ENCODE measurements around the gene AGAP5.
"Not testable (repeated sequence)": the region's sequence is repeated elsewhere in the genome, so short reads cannot be mapped to it uniquely, and the experiment has no call there.

The AGAP5 gene

DNA sequence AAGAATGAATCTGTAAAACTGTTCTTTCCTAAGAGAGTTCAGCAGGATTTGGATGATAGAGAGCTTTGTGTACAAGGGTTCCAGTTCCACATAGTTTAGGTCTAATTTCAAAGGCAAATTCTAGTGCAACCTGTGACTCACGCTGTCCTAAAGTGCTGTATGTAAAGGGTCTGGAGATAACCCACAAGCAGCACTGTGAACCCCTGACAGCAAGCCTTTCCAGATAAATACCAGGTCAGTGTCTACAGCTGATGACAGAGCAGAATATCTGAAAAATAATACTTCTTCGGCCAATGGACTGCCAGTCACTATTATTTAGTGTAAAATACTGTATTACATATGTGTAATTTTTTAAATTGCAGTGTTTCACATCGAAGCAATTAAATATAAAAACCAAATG is 16.0 kb upstream of the AGAP5 start:
- not testable (repeated sequence) for DNase-seq

DNA sequence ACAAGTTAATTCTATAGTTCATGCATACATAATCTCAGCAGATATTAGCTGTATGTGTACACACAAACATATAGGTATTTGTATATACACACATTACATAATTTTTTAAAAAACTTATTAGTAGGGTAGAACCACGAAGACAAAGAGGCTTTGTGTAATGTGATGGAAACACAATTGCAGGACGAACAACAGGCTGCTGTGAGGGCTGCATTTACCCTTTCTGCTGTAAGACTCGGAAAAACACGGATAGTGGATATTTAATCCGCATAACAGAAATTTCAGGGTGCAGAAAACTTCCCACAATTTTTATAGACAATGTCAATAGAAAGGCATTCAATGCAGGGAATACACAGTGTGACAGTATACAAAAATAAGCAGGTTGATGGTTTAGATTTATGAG is 13.8 kb upstream of the AGAP5 start:
- DNase-seq, result not testable (repeated sequence)

DNA sequence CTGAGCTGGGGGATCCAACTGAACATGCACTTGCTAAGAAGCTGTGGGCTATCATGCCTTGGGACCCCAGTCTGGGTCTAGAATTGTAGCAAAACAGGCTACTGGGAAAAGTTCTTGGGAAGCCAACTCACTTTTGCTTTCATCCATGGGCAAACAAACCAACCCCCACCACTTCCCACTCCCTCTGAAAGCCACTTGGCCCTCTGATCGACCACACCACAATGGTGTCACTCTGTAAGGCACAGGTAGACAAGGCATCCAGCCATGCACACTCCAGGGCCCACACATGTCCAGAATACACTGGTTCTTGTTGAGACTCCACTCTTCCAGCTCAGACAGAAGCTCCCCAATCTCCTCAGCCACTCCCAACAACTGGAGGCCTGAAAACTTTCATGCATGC is 10.2 kb upstream of the AGAP5 start:
- not testable (repeated sequence) for DNase-seq

DNA sequence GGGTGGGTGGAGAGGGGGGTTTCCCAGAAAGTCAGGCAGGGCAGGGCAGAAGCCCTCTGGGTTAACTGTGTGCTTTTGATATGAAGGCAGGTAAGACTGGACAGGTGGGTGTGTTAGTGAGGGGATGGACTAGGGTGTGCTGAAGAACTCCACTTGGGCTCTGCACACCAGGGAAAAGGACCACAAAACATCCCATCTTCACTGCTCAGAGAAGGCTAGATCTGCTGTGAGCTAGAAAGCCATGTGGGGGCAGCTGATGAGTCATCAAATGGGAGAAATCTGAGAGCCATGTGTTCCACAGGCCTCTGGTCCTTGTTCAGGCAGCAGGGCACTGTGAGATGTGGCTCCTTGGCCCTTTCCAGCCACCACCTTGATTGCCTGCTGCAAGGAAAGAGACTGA is 9.7 kb upstream of the AGAP5 start:
- not testable (repeated sequence) for DNase-seq

DNA sequence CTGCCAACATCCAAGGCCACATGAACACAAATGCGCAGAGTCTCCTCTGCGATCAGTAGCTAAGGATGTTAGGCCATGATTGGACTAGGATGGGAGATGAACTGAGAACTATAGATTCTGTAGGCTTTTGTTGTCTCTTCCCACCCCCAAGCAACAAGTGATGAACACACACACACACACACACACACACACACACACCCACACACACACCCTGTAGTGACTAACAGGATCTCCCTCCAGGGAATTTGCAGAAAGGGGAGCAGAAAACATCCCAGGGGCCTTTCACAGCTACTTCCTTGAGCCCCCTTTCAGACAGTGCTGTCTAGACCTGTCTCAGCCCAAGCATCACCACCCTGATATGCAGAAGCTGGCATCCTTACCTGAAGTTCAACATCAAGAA is 8.6 kb upstream of the AGAP5 start:
- DNase-seq, result not testable (repeated sequence)

DNA sequence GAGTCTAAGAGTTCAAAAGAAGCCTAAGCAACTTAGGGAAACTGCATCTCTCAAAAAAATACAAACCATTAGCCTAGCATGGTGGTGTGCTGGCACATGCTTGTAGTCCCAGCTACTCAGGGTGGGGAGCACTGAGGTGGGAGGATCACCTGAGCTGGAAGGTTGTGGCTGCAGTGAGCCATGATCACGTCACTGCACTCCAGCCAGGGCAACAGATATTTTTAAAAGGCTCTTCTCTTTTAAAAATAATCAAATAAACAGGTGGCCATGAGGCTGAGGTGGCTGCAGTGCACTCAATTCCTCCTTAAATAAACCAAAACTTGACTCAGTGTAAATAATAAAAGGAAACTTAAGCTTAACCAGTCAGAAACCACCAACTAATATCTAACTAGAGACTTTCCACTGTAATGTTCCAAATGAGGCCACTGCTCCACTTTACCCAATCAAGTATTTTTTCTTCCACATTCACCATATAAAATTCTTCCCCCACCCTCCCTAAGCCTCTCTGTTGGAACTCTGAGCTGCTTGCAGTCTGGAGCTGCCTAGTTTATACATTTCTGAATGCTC is 7.7 kb upstream of the AGAP5 start:
- DNase-seq, result not testable (repeated sequence)

DNA sequence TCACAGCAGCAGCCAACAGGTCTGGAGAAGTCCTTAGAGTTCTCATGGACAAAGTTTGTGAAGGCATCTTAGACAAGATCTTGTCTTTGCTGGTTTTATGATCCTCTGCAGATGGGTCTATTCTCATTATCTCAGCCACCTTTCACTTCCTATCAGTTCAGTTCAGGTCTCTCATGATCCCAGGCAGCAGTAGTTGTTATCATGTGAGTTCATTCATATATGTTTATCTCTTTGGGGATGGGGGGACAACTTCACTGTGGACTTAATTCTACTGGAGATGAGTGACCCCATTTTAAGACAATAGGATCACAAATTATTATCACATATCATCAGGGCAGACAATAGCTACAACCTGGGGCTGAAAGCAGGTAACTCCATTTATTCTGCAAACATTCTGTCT is 6.0 kb upstream of the AGAP5 start:
- DNase-seq, result not testable (repeated sequence)

DNA sequence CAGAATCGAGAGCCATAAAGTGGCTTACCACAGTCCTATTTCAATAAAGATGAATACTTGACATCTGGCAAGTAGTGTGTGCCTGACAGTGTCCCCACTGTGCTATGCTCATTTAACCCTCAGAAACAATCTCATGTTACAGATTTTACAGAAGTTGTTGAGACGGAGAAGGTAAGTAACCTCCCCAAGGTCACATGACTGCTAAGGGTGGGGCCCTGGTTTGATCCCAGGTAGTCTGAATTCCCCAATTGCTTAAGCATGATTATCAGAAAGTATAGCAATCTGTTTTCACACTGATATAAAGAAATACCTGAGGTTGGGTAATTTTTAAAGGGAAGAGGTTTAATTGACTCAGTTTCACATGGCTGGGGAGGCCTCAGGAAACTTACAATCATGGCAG is 910 bp upstream of the AGAP5 start:
- not testable (repeated sequence) for DNase-seq

DNA sequence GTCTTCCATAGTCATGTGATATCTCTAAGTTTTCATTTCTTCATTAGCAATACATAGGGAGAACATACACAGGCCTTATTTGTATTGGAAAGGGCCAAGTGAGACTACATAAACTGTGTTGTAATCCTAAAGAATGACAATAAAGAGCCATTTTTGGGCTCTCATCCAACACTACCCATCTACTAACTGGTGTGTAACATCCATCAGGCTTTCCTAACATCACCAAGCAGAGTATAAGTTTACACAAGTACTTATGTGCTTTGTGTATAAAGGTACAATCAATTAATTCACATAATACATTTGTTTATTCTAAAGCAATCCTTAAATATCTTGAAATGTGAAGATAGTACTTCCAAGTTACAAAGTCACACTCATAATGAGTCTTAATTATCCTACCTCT is 2.6 kb downstream of the AGAP5 start:
- DNase-seq, result not testable (repeated sequence)

DNA sequence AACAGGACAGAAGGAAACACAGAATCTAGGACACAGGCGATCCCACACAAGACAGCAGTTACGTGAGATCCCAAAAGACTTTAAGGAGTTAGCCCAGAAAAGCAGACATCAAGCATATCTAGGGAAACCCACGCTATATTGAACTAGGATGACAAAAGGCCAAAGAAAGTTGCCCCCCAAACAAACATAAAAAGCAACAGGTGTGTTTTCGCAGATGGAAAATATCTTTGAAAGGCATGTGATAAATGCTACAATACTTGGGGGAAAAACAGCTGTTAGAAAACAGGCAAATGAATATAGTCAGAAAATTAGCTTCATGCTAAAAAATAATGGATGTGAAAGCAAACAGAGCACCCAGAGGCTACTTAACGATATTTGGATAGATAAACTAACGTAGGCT is 7.2 kb downstream of the AGAP5 start:
- not testable (repeated sequence) for DNase-seq

DNA sequence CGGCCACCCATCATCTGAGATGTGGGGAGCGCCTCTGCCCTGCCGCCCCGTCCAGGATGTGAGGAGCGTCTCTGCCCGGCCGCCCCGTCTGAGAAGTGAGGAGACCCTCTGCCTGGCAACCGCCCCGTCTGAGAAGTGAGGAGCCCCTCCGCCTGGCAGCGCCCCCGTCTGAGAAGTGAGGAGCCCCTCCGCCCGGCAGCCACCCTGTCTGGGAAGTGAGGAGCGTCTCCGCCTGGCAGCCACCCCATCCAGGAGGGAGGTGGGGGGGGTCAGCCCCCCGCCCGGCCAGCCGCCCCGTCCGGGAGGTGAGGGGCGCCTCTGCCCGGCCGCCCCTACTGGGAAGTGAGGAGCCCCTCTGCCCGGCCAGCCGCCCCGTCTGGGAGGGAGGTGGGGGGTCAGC is 8.3 kb downstream of the AGAP5 start:
- DNase-seq, result not testable (repeated sequence)

DNA sequence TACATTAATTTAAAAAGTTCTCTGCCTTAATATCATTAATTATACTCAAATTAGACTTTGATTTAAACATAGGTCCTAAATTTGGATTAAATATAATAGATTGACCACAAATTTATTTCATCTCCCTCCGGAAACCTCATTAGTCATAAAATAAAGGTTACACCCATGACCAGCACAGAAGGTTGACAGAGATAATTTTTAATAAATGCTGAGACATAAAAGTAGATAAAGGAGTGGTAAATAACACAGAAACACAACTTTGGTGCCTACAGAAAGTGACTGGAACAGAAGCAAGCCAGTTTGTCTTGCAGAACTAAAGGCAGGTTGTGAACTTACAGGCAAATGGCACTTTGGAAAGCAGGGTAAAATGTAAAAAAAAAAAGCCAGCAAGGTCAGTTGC is 10.3 kb downstream of the AGAP5 start:
- DNase-seq, result not testable (repeated sequence)

DNA sequence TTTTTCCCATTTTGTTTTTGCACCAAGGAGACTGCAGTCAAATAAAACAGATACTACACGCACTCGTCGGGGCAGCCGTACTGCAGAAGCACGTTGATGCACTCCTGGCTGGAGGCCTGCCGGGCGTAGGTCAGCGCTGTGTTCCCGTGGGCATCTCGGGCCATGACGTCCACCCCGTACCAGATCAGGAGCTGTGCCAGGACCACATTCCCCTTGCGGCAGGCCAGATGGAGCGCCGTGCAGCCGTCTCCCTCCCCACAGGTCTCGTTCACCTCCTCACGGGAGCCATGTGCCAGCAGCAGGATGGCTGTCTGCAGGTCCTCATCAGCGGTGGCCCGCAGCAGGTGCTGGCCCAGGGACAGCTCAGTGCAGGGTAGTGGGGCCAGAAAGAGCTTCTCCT is 23.4 kb downstream of the AGAP5 start:
- not testable (repeated sequence) for DNase-seq

DNA sequence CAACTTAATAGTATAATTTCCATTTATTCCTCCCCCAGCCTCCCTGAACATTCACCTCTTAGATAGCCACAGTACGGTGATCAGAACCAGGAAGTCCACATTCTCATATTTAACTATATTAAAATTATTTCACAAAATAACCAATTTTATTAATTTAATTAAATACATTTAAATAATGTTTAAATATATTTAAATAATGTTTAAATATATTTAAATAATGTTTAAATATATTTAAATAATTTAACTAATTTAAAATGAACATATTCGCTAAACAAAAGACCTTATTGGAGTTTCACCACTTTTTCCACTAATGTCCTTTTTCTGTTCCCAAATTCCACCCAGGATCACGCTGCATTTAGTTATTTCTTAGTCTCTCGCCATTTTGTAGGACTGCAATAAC is 29.5 kb downstream of the AGAP5 start:
- not testable (repeated sequence) for DNase-seq

DNA sequence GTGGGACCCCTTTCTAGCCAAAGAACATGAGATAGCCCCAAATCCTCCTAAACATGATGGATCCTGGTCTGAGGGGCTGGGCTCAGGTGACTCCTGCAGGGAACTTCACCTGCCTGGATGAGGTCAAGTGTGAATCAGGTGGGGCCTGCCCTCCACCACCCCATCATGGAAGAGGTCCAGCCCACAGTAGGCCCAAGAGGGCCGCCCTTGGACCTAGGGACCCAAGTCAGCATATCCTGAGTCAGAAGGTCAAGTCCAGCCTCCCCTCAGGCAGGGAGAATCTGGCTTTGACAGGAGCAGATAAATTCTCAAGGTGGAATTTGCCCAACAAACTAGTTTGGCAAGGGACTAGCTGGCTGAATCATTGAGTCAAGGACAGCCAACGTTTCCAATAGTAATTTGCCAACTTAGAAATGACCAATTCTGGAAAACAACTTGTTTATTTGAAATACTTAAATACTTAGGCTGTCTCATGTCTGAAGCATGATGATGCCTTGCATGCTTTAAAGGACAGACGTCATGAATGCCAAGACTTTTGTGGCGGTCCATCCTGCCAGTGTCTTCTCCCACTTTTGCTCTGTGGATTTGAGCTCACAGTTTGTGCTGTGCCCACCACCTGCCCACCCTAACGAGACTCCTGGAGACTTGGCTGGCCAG is 31.6 kb downstream of the AGAP5 start:
- DNase-seq, result not testable (repeated sequence)

DNA sequence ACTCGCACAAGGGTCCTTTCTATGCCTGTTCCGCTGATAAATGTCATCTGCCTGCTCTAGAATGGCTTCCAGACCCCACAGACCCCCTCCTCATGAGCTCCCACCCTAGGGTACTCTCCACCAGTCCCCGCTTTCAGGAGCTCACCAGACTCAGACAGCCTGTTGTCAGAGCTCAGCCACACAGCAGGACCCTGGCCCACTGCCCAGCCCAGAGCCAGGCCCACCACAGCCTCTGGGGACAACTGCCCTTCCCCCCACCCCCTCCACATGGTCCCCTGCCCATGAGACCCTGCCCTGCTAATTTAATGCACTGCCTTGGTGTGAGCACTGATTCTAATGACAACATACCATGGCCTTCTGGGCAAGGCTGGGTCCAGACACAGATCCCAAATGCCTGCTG is 32.3 kb downstream of the AGAP5 start:
- not testable (repeated sequence) for DNase-seq

DNA sequence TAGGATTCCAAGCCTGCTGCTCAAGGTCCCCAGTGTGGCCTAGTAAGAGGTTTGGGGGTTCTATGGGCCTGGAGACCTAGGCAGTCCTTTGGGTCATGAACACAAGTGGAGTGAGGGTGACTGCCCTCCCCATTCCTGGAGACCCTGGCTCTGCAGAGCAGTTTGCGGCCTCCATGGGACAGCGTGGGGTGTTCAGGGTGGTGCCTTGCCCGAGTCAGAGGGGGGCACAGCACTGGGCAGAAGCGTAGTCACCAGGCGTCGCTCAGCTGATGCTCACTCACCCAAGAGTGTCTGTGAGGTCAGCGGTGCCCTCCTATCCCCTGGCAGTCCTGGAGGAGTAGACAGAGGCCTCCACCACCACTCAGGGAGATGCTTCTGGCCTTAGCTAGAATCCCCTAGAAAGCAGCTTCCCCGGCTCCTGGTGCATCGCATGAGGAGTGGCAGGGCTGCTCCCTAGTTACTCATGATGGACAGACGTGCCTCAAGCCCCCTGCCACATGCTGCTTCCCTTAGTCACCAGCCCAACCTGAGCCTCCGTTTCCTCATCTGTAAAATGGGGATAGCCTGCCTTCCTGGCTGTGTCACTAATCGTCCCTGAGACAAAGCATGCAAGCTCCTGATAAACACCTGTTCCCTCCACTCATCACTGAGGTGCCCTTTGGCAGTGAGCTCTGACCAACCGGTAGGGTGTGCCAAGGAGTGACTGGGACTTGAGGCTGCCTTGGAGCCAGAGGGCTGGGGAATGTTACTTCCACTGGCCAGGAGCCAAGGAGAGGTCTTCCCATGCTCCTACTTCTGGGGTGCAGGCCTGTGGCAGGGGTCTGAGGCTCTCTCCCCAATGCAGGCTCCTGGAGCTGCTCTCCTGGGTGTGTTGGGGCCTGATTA is 33.5 kb downstream of the AGAP5 start:
- not testable (repeated sequence) for DNase-seq

DNA sequence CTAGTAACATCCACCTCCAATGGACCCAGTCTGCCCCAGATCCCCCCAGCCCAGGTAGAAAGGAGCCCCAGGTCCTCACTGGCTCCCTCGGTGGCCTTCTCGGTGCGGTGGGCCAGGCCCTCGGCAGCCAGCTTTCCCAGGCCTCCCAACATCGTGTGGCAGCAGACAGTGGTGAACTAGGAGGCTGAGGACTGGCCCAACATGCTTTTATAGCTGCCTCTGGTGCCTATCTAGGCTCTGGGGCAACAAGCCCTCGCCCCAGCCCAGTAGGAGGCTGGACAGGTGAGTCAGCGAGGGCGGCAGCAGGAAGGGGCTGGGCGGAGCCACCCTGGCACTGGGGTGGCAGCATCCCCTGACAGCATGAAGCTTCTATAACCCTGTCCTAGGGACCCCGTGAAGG is 34.3 kb downstream of the AGAP5 start:
- not testable (repeated sequence) for DNase-seq

DNA sequence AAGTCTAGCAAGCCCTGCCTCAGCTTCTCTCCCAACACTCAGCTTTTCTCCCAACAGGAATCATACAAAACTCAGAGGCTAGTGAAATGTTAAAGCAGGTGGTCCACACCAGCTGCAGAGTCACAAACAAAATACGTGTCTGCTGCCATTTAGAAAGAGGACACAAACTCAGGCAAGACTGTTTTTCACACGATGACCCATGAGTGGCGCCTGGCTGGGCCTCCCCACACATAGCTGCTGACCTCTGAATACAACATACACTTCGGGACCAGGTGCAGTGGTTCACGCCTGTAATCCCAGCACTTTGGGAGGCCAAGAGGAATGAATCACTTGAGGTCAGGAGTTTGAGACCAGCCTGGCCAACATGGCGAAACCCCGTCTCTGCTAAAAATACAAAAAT is 35.2 kb downstream of the AGAP5 start:
- not testable (repeated sequence) for DNase-seq

DNA sequence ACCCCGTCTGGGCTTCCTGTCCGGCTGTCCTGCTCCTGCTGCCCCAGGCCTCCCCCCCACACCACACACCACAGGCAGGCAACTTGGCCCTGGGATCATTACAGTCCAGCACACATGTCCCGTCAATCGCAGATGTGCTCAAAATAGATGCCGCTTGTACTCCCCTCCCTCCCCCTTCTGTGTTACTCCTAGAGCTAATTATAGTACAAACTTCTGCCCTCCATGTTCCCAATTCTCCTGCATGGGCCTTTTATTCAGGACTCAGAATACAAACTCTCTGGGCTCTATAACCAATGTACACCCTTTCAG is 42.0 kb downstream of the AGAP5 start, which contains the start of gene SYNPO2L:
Gene SYNPO2L, minus strand, starts transcription at position 40 of the 309 bp plus-strand sequence. CDS start 107 bp downstream, outside the sequence.
- DNase-seq, result no peak

DNA sequence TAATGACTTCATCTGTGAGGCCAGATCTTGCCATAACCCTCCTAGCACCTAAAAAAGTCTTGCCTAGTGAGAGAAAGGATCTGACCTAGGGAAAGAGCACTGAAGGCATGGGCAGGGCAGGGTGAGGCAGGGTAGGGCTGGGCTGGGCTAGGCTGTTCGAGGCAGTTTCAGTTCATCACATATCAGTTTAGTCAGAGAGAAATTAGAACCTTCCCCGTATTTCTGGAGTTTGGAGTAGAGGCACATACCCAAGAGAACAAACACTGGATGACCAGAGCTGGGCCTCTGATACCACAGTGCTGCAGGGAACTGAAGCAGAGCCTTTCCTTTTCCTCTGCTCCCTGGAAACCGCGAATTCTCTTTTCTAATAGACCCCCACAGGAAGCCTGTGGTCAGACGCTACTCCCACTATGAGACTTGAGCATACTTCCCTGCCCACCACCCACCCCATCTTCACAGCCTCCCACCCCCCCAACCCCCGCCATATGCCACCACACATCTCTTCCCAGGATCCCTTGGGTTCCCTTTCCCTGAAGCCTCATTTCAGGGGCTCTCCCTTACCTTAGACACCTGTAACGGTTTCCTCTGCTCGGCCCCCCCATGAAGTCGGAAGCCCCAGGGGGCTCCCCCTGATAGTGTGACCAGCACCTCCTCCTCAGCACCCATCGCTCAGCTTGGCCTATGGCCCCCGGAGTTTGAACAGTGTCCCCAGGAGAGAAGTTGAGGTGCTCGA is 42.5 kb downstream of the AGAP5 start:
- no peak for DNase-seq

DNA sequence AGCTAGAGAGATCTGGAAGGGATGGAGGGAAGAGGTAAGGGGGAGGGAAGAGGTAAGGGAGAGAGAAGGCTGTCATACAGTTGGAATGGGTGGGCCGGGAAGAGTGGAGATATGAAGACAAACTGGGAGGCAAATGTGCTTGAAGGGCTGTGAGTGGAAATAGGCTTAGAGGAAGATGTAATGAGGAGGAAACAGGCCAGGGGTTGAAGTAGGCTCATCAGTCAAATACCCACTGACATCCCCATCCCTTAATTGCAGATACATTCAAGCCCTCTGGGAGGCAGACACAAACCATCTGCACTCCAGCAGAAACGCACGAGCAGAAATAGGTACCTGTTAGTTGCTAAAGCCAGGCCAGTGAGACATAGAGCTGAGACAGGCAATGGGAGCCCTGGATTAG is 44.2 kb downstream of the AGAP5 start:
- no peak for DNase-seq

DNA sequence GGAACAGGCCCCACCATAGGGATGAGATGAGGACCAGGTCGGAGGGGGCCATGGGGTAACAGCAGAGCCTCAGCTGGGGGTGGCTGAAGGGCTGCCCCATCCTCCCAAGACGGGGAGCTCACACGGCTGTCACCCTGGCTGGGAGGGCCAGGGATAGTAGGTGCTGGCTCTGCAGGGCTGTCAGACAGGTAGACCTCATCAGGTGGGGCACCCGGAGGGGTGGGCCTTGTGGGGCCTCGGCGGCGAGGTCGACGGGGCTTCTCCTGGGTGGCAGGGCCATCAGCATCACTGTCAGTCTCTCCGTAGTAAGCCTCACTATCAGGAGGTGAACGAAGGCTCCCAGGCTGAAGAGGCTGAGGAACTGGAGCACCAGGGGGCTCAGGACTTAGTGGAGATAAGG is 44.7 kb downstream of the AGAP5 start:
- no peak for DNase-seq
